Transverse colon (tissue), 4 donors: ENCODE data around the gene BFAR. TPM values are rescaled to one million over a fixed set of nuclear protein-coding genes. Genes with fewer than 3 reads are reported as not detected.
"Not testable (repeated sequence)": the region's sequence is repeated elsewhere in the genome, so short reads cannot be mapped to it uniquely, and the experiment has no call there.

Experiments used
- DNase-seq: peaks from one replicate; pipeline ENCODE4 v3.0.0-alpha.2; 2019
- H3K27ac ChIP-seq, 4 donors: fragments of 200-600 bp; sonication (generic); 2 replicates each; pipeline ENCODE4 v1.5.1; 2016 to 2018; ENCODE audit warnings: inconsistent platforms in 4 of 4
- H3K27me3 ChIP-seq: fragments of 200-600 bp; sonication (generic); 2 replicates; pipeline ENCODE4 v1.5.1; 2017; ENCODE audit warnings: inconsistent platforms
- H3K36me3 ChIP-seq, 4 donors: fragments of 200-600 bp; sonication (generic); 2 replicates each; pipeline ENCODE4 v1.5.1; 2017 to 2019; ENCODE audit warnings: inconsistent platforms in 4 of 4
- H3K4me1 ChIP-seq, 4 donors: fragments of 200-600 bp; sonication (generic); 2 replicates each; pipeline ENCODE4 v1.5.1; 2017 to 2020; ENCODE audit warnings: inconsistent platforms in 4 of 4
- H3K4me3 ChIP-seq, 4 donors: fragments of 200-600 bp; sonication (generic); 1 replicate in 1 of 4; 2 replicates in 3 of 4; pipeline versions ENCODE4 v1.5.1 to v1.6.1; 2017 to 2019; ENCODE audit warnings: inconsistent platforms in 4 of 4
- H3K9me3 ChIP-seq, 2 donors: fragments of 200-600 bp; sonication (generic); 2 replicates each; pipeline ENCODE4 v1.5.1; 2017 to 2019; ENCODE audit warnings: inconsistent platforms in 2 of 2
- POLR2A ChIP-seq: fragments of 450-650 bp; IDR thresholded peaks from one replicate; pipeline ENCODE4 v1.6.1; 2016; ENCODE audit warnings: antibody characterized with exemption, mild to moderate bottlenecking, moderate library complexity
- POLR2AphosphoS5 ChIP-seq, 3 donors: sonication (generic); formaldehyde crosslinking; IDR thresholded peaks; one replicate each; pipeline ENCODE4 v1.6.1; 2016; ENCODE audit warnings: antibody characterized with exemption in 3 of 3
- WGBS, 2 donors: methylation state at CpG; one replicate each; pipeline ENCODE4 v1.1.5; 2018; ENCODE audit warnings: low coverage in 1 of 2; 5-methylcytosine and 5-hydroxymethylcytosine counted together
- in situ Hi-C, 4 donors: fragments of 200-750 bp; cut with MboI; loops; one replicate each; pipeline versions ENCODE4 v1.15.0 to v1.15.1; 2017; ENCODE audit warnings: low sequenced_read_pairs in 3 of 4, low pct_ligation_motif_present in 1 of 4, low pct_unique_long_range_greater_than_20kb in 1 of 4
- intact Hi-C: fragments of 100-400 bp; cut with DNase I; formaldehyde crosslinking; loops from one replicate; pipeline ENCODE4 v1.15.1; 2023; ENCODE audit warnings: low total_unique reads
- small RNA-seq, 4 donors: library from RNA; depleted of rRNA; stranded (forward); fragments of <200 nt; gene quantifications; one replicate each; pipeline ENCODE3, GENCODE V24; 2016
- total RNA-seq, 4 donors: library from RNA; depleted of rRNA; stranded (reverse); fragments of >200 nt; gene quantifications; one replicate each; pipeline ENCODE4 v1.1.0, GENCODE V29; 2016

Gene BFAR
- total RNA-seq, 4 donors from 2014 or later: 42.2 to 72.7 (median 56.2) TPM

DNA sequence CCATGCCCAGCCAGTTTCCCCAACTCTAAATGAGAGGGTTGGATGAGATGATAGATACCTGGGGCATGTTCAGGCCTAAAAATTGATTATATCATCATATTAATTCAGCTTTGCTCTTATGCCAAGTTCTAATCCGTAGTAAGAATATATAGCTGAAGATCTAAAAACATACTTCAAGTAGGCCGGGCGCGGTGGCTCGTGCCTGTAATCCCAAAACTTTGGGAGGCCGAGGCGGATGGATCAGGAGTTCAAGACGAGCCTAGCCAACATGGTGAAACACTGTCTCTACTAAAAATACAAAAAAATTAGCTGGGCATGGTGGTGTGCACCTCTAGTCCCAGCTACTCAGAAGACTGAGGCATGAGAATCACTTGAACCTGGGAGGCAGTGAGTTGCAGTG is 49.4 kb downstream of the BFAR start:
- in situ Hi-C loops: no loop called here
- intact Hi-C loops: no loop called here
- Histone ChIP-seq H3K9me3 (no peaks in the 10 kb centered on the region), H3K4me1 (no peaks in the 10 kb centered on the region), H3K36me3 (no peaks in the 10 kb centered on the region), H3K27me3 (no peaks in the 10 kb centered on the region), H3K4me3 (no peak overlapping the region), H3K27ac (no peak overlapping the region)
- no peak for DNase-seq
- TF ChIP-seq POLR2AphosphoS5 (IDR thresholded peaks at IDR 0.05) (no peak), POLR2A (no peak)
- 92 to 95% methylated on average over 7 to 8 of the region's 8 CpGs for WGBS, 2 donors

DNA sequence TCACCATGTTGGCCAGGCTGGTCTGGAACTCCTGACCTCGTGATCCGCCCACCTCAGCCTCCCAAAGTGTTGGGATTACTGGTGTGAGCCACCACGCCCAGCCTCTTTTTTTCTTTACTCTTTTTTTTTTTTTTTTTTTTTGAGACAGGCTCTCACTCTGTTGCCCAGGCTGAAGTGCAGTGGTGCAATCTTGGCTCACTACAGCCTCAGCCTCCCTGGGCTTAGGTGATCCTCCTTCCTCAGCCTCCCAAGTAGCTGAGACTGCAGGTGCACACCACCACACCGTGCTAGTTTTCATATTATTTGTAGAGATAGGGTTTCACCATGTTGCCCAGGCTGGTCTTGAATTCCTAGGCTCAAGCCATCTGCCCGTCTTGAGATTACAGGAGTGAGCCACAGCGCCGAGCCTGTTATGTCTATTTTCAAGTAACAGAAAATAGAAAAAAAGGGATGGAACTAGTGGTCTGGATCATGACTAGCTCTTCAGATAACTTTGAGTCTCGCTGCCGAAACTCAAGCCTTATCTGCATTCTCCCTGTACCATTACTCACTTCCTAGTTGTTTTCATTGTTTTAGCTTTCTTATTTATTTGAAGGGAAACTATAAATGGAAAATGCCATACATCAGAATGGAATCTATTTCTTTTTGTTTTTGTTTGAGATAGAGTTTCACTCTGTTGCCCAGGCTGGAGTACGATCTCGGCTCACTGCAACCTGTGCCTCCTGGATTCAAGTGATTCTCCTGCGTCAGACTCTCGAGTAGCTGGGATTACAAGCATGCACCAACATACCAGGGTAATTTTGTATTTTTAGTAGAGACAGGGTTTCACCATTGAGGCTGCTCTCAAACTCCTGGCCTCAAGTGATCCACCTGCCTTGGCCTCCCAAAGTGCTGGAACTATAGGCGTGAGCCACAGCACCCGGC is 53.4 kb downstream of the BFAR start:
- H3K27ac ChIP-seq, intact Hi-C loops, in situ Hi-C loops, H3K27me3 ChIP-seq, DNase-seq, H3K4me3 ChIP-seq, H3K4me1 ChIP-seq, H3K9me3 ChIP-seq, H3K36me3 ChIP-seq: not testable (repeated sequence)
- 83 to 86% methylated on average over 6 to 15 of the region's 15 CpGs for WGBS, 2 donors

DNA sequence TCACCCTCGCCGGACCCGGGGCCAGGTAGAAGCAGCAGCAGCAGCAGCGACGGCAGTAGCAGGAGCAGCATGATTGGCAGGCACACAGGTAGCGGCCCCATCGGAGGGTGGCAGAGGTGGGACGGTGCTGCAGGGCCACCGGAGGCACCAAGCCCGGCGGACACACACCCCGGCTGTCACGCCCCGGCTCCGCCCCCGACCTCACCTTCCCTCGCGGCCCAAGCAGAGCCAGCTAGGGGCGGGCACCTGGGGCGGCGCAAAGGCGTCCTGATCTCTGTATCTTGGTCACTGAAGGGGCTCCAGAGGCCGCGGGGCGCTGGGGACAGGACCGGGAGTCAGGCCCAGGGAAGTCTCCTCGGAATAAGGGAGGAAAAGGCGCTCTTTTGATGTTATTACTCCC is 61.4 kb downstream of the BFAR start, which contains the start of gene PLA2G10:
TSS of gene PLA2G10 (minus strand) at position 180 of the 400 bp plus-strand sequence. CDS start at position 101, 79 bp downstream.
- H3K27ac ChIP-seq, H3K36me3 ChIP-seq, H3K9me3 ChIP-seq, H3K4me3 ChIP-seq, H3K4me1 ChIP-seq, DNase-seq, in situ Hi-C loops, H3K27me3 ChIP-seq, intact Hi-C loops: not testable (repeated sequence)
- no CpG with 5 or more reads among the region's 28 CpGs for whole genome bisulfite sequencing, 2 donors

DNA sequence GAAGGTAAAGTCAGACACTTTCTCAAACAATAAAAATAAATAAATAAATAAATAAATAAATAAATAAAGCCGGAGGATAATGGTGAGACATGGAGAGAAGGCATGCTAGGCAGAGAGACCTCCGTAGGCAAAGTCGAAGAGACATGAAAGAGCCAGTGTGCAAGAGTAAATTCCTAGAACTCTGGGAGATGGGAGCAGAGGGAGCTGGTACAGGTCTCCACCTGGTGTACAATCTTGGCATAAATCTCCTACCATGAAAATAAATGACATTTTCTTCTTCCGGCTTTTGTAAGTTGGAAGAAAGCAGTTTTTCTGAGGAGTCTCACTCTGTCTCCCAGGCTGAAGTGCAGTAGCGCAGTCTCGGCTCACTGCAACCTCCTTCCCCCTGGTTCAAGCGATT is 69.1 kb downstream of the BFAR start:
- no CpG with 5 or more reads among the region's 7 CpGs for WGBS, 2 donors
- H3K9me3 ChIP-seq: not testable (repeated sequence)

DNA sequence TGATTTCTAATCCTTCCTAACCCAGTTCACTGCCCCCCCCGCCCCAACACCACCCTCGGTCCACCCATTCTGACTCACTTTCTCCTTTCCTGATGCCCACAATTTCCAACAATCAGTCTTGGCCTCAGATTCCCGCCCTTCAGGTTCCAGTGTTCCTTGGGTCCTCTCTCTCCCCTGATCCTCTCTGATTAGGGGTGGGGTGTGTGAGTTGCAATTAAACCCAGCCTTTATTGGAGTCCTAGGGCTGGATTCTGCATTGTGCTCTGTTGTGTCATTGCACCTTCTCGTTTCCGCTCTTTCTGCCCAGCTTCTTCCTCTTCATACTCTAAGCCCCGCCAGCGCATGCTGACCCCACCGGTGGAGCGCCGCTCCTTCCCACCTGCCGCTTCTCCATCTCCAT is 69.9 kb downstream of the BFAR start:
- WGBS, 2 donors: no CpG with 5 or more reads among the region's 11 CpGs
- H3K27me3 ChIP-seq, intact Hi-C loops, H3K9me3 ChIP-seq, in situ Hi-C loops, H3K4me1 ChIP-seq, H3K36me3 ChIP-seq, H3K27ac ChIP-seq, H3K4me3 ChIP-seq, DNase-seq: not testable (repeated sequence)

More for the DNA sequence above, 69.1 kb downstream of the BFAR start:
- H3K27ac ChIP-seq, intact Hi-C loops, H3K36me3 ChIP-seq, in situ Hi-C loops, DNase-seq, H3K27me3 ChIP-seq, H3K4me3 ChIP-seq, H3K4me1 ChIP-seq: not testable (repeated sequence)

DNA sequence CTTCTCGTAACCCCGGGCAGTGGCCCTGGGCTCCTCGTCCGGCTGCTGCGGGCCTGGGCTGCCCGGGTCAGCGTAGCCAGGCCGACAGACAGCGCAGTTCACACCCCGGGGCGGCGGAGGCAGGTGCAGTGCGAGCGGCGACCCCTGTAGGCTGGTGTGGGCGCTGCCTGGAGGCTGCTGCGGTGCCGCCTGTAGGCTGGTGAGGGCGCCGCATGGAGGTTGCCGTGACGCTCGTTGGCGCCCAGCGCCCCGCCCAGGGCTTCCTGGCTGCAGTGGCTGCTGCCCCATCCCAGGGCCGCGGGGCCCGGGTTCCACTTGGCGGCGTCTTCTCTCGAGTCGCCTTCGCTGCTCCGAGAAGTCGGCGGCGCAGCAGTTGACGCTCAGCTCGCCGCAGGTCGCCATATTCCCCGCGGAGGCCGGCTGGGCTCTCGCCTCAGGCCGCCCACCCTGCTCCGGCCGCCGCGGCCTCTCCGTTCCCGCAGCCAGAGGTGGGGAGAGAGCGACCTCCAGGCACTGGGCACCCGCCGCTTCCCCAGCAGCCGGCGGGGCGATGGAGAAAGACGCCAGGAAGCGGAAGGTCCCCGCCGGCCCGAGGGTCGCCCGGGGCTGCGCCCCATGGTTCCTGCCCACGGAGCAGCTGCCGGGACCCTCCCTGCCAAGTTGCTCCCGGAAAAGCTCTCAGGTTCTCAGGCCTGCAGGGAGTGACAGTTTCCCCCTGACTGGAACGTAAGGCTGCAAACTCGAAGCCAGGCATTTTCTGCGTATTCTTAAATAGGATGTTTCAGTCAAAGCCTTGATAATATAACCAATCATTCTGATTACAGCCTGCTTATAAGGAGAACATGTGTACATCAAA is 70.6 kb downstream of the BFAR start, which contains the start of gene NPIPA3:
TSS of gene NPIPA3 (plus strand) at position 256 of the 856 bp plus-strand sequence. CDS start 5,533 bp downstream, outside the sequence.
- H3K9me3 ChIP-seq, in situ Hi-C loops, DNase-seq, H3K27me3 ChIP-seq, H3K27ac ChIP-seq, H3K36me3 ChIP-seq, H3K4me3 ChIP-seq, H3K4me1 ChIP-seq, intact Hi-C loops: not testable (repeated sequence)
- WGBS, 2 donors: no CpG with 5 or more reads among the region's 73 CpGs

Small RNA genes within 50 kb of the gene (small RNA-seq; reads per million reads assigned to genes)
- gene RN7SL274P (0 reads per million in 4 donors), gene RNU7-125P (0 reads per million in 4 donors)

Other genes starting within 250 kb of the BFAR start
- gene PARN, start 2.7 kb upstream of the BFAR start, total RNA-seq: 10 to 100 TPM; 26.9 to 57.3 (median 34.1) TPM
- gene PLA2G10, start 61.4 kb downstream of the BFAR start, total RNA-seq: 10 to 100 TPM in 3 of 4 donors, 1 to 10 TPM in 1; 4.0 to 43.8 (median 24.0) TPM
- gene NPIPA3, start 70.5 kb downstream of the BFAR start, total RNA-seq: 1 to 10 TPM in 1 of 4 donors, under 1 TPM in 1, not detected in 2; 0.95 to 1.6 TPM
- 1 to 10 TPM in 1 of 4 donors, not detected in 3; 1.6 TPM for gene NPIPA2, start 109.6 kb downstream of the BFAR start, total RNA-seq
- gene NOMO1, start 200.8 kb downstream of the BFAR start, total RNA-seq: 10 to 100 TPM; 14.5 to 56.5 (median 43.3) TPM